A673 (cell line): Measurements from ENCODE around the gene FAM174B. TPM values are rescaled to one million over a fixed set of nuclear protein-coding genes. Genes with fewer than 3 reads are reported as not detected.

ENCODE experiments used
- BruUV-seq: library from RNA; stranded (reverse); fragments of 400-500 nt; replicated peaks from 2 replicates; lab custom pipeline; 2021; lab: Mats Ljungman, UMichigan
- CTCF ChIA-PET: fragments of 300-600 bp; sonication (Branson Sonifier 250); formaldehyde crosslinking; loops from one replicate; lab custom pipeline; 2022; ENCODE audit warnings: antibody characterized with exemption; lab: Charles Lee
- POLR2A ChIA-PET: fragments of 300-600 bp; sonication (Branson Sonifier 250); formaldehyde crosslinking; loops from one replicate; lab custom pipeline; 2022; ENCODE audit warnings: antibody characterized with exemption; ENCODE audit not compliant: low non-redundant PET; lab: Charles Lee
- DNase-seq: peaks from one replicate; pipeline ENCODE4 v3.0.0-alpha.2; 2015; ENCODE audit warnings: low spot score
- H3K27ac ChIP-seq: fragments of 200-600 bp; sonication (generic); 2 replicates; pipeline ENCODE4 v1.5.1; 2016; ENCODE audit warnings: mixed run types, low read depth, mild to moderate bottlenecking, mixed read lengths, antibody characterized with exemption, low read length; ENCODE audit not compliant: poor library complexity, severe bottlenecking
- H3K27me3 ChIP-seq: fragments of 200-600 bp; sonication (generic); replicated peaks from 2 replicates; pipeline ENCODE4 v1.6.1; 2017; ENCODE audit warnings: mixed run types, low read depth, mild to moderate bottlenecking, mixed read lengths, antibody characterized with exemption, low read length; ENCODE audit not compliant: insufficient read depth, poor library complexity
- H3K36me3 ChIP-seq: fragments of 200-600 bp; sonication (generic); 2 replicates; pipeline ENCODE4 v1.6.1; 2016; ENCODE audit warnings: mixed run types, mild to moderate bottlenecking, mixed read lengths, antibody characterized with exemption, low read length; ENCODE audit not compliant: insufficient read depth, poor library complexity, severe bottlenecking
- H3K4me1 ChIP-seq: fragments of 200-600 bp; sonication (generic); 2 replicates; pipeline ENCODE4 v1.6.1; 2017; ENCODE audit warnings: mixed run types, mild to moderate bottlenecking, mixed read lengths, antibody characterized with exemption, low read length; ENCODE audit not compliant: insufficient read depth, poor library complexity, severe bottlenecking
- H3K4me3 ChIP-seq: fragments of 200-600 bp; sonication (generic); 2 replicates; pipeline ENCODE4 v1.5.1; 2016; ENCODE audit warnings: low read depth, mixed run types, mild to moderate bottlenecking, mixed read lengths, low read length; ENCODE audit not compliant: poor library complexity, severe bottlenecking
- H3K9me3 ChIP-seq: fragments of 200-600 bp; sonication (generic); 2 replicates; pipeline ENCODE4 v1.6.1; 2016; ENCODE audit warnings: mixed run types, low read depth, mild to moderate bottlenecking, mixed read lengths, antibody characterized with exemption, low read length; ENCODE audit not compliant: poor library complexity, severe bottlenecking
- EZH2 ChIP-seq: fragments of 200-600 bp; sonication (generic); IDR thresholded peaks from 2 replicates; pipeline ENCODE4 v1.6.1; 2017; ENCODE audit warnings: borderline replicate concordance, low read depth, mild to moderate bottlenecking, mixed read lengths, antibody characterized with exemption, low read length; ENCODE audit not compliant: poor library complexity, severe bottlenecking
- intact Hi-C: fragments of 100-400 bp; cut with micrococcal nuclease; formaldehyde crosslinking; loops from one replicate; pipeline ENCODE4 v1.10.0; 2022; ENCODE audit not compliant: unreplicated experiment
- total RNA-seq: library from RNA; stranded (reverse); gene quantifications from 2 replicates; pipeline ENCODE4 v1.2.3, GENCODE V29; 2021
- TF ChIP-seq, protein P1 (sequence below): fragments of 300-800, 200-600 bp; sonication (generic); conservative IDR thresholded peaks from 2 replicates; pipeline ENCODE4 v1.5.1; 2017; ENCODE audit warnings: low read depth, mild to moderate bottlenecking, antibody characterized with exemption, low read length, moderate library complexity, mixed read lengths

Gene FAM174B
- total RNA-seq, 1 experiment from 2014 or later: 3.7 TPM

DNA sequence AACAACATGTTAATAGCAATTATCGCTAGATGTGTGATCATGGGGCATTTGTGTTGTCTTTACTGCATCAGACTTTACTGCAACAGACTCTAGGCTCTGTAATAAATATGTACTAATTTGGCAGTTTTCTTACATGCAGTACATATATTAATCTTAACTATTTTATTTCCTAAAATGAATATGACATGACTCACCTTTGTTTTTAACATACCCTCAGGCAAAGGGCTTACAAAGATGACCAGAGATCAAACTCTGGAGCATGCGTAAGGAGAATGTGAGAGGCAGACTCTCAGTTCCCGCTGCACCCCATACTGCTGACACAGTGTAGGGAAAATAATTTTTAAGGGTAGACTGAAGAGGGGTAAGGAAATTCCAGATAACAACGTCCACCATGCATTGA, 7.2 kb upstream of the FAM174B start:
- Histone ChIP-seq H3K9me3 (no peaks in the 10 kb centered on the region), H3K4me3 (no peak overlapping the region), H3K36me3 (no peaks in the 10 kb centered on the region), H3K27me3 (peaks cover 4% of the 10 kb centered on the region), H3K4me1 (peaks cover 4% of the 10 kb centered on the region), H3K27ac (no peak overlapping the region)
- TF ChIP-seq EZH2: no peak
- TF ChIP-seq, protein P1, sequence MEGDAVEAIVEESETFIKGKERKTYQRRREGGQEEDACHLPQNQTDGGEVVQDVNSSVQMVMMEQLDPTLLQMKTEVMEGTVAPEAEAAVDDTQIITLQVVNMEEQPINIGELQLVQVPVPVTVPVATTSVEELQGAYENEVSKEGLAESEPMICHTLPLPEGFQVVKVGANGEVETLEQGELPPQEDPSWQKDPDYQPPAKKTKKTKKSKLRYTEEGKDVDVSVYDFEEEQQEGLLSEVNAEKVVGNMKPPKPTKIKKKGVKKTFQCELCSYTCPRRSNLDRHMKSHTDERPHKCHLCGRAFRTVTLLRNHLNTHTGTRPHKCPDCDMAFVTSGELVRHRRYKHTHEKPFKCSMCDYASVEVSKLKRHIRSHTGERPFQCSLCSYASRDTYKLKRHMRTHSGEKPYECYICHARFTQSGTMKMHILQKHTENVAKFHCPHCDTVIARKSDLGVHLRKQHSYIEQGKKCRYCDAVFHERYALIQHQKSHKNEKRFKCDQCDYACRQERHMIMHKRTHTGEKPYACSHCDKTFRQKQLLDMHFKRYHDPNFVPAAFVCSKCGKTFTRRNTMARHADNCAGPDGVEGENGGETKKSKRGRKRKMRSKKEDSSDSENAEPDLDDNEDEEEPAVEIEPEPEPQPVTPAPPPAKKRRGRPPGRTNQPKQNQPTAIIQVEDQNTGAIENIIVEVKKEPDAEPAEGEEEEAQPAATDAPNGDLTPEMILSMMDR: no peak
- no peak for DNase-seq
- ChIA-PET POLR2A (no interaction called here), CTCF (no interaction called here)
- intact Hi-C loops: no loop called here
- no TSS peak for BruUV-seq

DNA sequence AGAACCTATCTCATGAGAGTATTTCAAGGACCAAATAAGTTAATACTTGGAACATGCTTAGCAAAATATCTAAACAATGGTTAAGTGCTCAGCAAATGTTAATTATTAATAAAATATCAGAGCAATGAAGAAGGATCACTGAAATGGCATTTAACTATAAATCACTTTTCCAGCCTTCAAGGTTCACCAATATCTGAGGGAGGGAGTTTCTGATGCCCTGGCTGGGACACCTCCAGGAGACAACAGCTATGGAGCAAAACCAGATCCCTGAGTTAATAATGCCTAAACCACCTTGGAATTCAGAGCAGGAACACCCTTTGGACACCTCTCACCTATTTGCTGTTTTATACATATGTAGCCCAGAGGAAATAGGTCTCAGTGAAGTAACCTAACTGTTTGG, 6.4 kb upstream of the FAM174B start:
- POLR2A ChIA-PET: no interaction called here
- peaks cover 12% of the 10 kb centered on the region for H3K27me3 ChIP-seq
- no peak for DNase-seq
- peaks cover 4% of the 10 kb centered on the region for H3K4me1 ChIP-seq
- H3K27ac ChIP-seq: no peak overlapping the region
- intact Hi-C loops: no loop called here
- H3K9me3 ChIP-seq: no peaks in the 10 kb centered on the region
- no peaks in the 10 kb centered on the region for H3K36me3 ChIP-seq
- no TSS peak for BruUV-seq
- CTCF ChIA-PET: no interaction called here
- no peak overlapping the region for H3K4me3 ChIP-seq
- no peak for TF ChIP-seq EZH2

DNA sequence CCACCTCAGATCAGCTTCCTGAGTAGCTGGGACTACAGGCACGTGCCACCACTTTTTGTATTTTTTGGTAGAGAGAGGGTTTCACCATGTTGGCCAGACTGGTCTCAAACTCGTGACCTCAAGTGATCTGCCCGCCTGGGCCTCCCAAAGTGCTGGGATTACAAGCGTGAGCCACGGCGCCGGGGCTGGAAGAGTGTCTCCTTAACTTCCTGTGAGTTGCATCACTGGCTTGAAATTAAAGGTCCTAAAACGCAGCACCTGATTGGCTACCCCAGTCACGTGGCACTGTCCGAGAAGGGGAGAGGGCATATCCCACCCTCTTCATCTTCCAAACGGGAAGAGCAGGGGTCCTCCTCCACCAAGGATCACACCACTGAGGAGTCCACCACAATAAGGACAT, 5.5 kb upstream of the FAM174B start:
- ChIA-PET POLR2A (no interaction called here), CTCF (no interaction called here)
- no peak overlapping the region for H3K4me3 ChIP-seq
- H3K4me1 ChIP-seq: peaks cover 4% of the 10 kb centered on the region
- no peak for TF ChIP-seq EZH2
- no peaks in the 10 kb centered on the region for H3K36me3 ChIP-seq
- intact Hi-C loops: no loop called here
- H3K9me3 ChIP-seq: no peaks in the 10 kb centered on the region
- no peak for DNase-seq
- H3K27me3 ChIP-seq: peaks cover 21% of the 10 kb centered on the region
- no TSS peak for BruUV-seq
- no peak overlapping the region for H3K27ac ChIP-seq

DNA sequence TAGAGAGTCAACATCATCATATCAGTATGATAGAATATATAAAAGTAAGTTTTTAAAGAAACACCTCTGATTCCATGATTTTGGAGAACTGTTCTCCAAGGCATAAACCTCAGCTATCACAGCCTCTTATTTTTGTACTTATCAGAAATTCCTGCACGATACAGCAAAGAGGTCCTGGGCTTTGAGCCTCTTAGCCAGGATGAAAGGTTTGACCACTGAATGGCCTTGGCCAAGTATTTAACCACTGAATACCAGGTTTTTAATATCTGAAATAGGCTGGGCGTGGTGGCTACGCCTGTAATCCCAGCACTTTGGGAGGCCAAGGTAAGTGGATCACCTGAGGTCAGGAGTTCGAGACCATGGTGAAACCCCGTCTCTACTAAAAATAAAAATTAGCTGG, 1.9 kb upstream of the FAM174B start:
- Histone ChIP-seq H3K4me1 (no peaks in the 10 kb centered on the region), H3K27me3 (peaks cover 50% of the 10 kb centered on the region), H3K9me3 (no peaks in the 10 kb centered on the region), H3K4me3 (no peak overlapping the region), H3K27ac (no peak overlapping the region), H3K36me3 (no peaks in the 10 kb centered on the region)
- intact Hi-C loops: no loop called here
- TF ChIP-seq, protein P1: no peak
- no peak for TF ChIP-seq EZH2
- BruUV-seq: no TSS peak
- POLR2A ChIA-PET: no interaction called here
- no peak for DNase-seq
- CTCF ChIA-PET: no interaction called here
